ENCODE measurements around the gene LMNB1. TPM values are rescaled to one million over a fixed set of nuclear protein-coding genes. Genes with fewer than 3 reads are reported as not detected.

Gene LMNB1
- polyA plus RNA-seq, 1 donor (not counting 4 experiments of a cell fraction or from before 2014, with no cell fraction given) = 11.0 TPM

DNA sequence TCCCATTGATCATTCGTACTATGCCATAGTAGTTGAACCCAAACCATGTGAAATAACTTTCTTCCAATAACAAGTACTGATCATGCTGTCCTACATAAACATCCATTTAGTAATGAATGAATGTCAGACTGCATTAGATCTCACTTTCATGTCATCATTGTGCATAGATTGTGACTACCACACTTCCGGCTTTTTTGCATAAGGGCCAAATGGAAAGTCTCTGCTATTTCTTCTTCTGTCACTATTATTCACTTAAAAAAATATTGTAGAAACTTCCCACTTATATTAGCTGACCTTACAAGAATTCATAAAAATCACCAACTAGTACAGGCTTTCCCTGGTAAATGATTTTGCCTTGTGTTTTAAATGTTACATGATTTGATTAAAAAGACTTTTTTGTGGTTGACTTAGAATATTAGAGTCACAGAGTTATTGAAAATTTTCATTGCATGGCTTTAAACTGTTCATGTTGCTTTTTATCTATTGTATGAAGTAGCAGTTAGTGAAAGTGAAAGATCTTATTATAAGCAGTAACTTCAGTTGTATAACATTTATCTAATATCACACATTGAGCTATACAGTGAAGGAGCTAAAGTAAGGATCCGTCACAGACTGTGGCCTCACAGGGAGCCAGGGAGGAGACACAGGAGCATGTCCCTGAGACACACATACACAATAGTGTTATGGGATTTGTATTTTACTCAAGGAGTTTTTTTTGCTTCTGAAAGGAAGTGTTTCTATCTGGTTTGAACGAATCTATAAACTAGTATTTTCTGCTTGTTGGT lies 33.9 kb downstream of the LMNB1 start:
- no peak overlapping the region for H3K27ac ChIP-seq (ENCODE audit: control insufficient read depth, insufficient read depth, low read length)

GRCh38 chr5:126811515-126812198 lies 34.7 kb downstream of the LMNB1 start:
- FAIRE-seq = no peak

More for the DNA sequence above, 33.9 kb downstream of the LMNB1 start:
- peaks cover 3% of the 10 kb centered on the region for H3K4me1 ChIP-seq (ENCODE audit: control insufficient read depth, extremely low read depth, insufficient read depth, low read length)
- peaks cover 0 to 14% of the 10 kb centered on the region in 2 experiments for H3K36me3 ChIP-seq (ENCODE audit: control insufficient read depth in 2 of 2, extremely low read depth in 1 of 2, insufficient read depth in 2 of 2, low read length in 2 of 2)
- FAIRE-seq (no peak), DNase-seq (ENCODE audit: low read depth, low spot score) (no peak)
- no peaks in the 10 kb centered on the region for H3K9me3 ChIP-seq (ENCODE audit: control insufficient read depth, low read depth, low read length)
- H3K9me1 ChIP-seq (ENCODE audit: control insufficient read depth, extremely low read depth, insufficient read depth, low read length) = no peaks in the 10 kb centered on the region
- no peak overlapping the region for H3K4me3 ChIP-seq (ENCODE audit: control insufficient read depth in 2 of 3, extremely low read depth in 1 of 3, insufficient read depth in 2 of 3, low read depth in 1 of 3, low read length in 3 of 3)
- no peaks in the 10 kb centered on the region for H3K79me2 ChIP-seq (ENCODE audit: control insufficient read depth, insufficient read depth, low read length)
- TF ChIP-seq EZH2 (IDR thresholded peaks at IDR 0.05; ENCODE audit: low read length) = no peak
- TF ChIP-seq CTCF (optimal IDR thresholded peaks at IDR 0.05 in 1 of 3, IDR thresholded peaks at IDR 0.05 in 1 of 3, conservative IDR thresholded peaks at IDR 0.05 in 1 of 3; ENCODE audit: extremely low read depth in 1 of 3, insufficient read depth in 2 of 3, low read length in 3 of 3) = no peak
- H4K20me1 ChIP-seq (ENCODE audit: control insufficient read depth, extremely low read depth, insufficient read depth, low read length) = no peaks in the 10 kb centered on the region
- H3K9ac ChIP-seq (ENCODE audit: control insufficient read depth, extremely low read depth, insufficient read depth, low read length) = no peak overlapping the region
- H3K4me2 ChIP-seq (ENCODE audit: control insufficient read depth, extremely low read depth, insufficient read depth, low read depth, low read length) = no peak overlapping the region
- H3K27me3 ChIP-seq (ENCODE audit: control insufficient read depth, extremely low read depth, insufficient read depth, low read length) = no peaks in the 10 kb centered on the region
- H2AFZ ChIP-seq (ENCODE audit: control insufficient read depth, low read length) = no peak overlapping the region
- dilution Hi-C loops (cut with MboI; ENCODE audit: extremely low pct_ligation_motif_present, low sequenced_read_pairs) = no loop called here

More at GRCh38 chr5:126811515-126812198, 34.7 kb downstream of the LMNB1 start:
- Histone ChIP-seq H3K79me2 (ENCODE audit: control insufficient read depth, insufficient read depth, low read length) (no peaks in the 10 kb centered on the region), H4K20me1 (ENCODE audit: control insufficient read depth, extremely low read depth, insufficient read depth, low read length) (no peaks in the 10 kb centered on the region), H3K4me3 (ENCODE audit: control insufficient read depth in 2 of 3, extremely low read depth in 1 of 3, insufficient read depth in 2 of 3, low read depth in 1 of 3, low read length in 3 of 3) (no peak overlapping the region), H3K9me3 (ENCODE audit: control insufficient read depth, low read depth, low read length) (no peaks in the 10 kb centered on the region), H2AFZ (ENCODE audit: control insufficient read depth, low read length) (peak overlapping the region; percentile 6), H3K4me1 (ENCODE audit: control insufficient read depth, extremely low read depth, insufficient read depth, low read length) (peaks cover 3% of the 10 kb centered on the region), H3K27ac (ENCODE audit: control insufficient read depth, insufficient read depth, low read length) (no peak overlapping the region), H3K4me2 (ENCODE audit: control insufficient read depth, extremely low read depth, insufficient read depth, low read depth, low read length) (no peak overlapping the region), H3K9me1 (ENCODE audit: control insufficient read depth, extremely low read depth, insufficient read depth, low read length) (no peaks in the 10 kb centered on the region), H3K9ac (ENCODE audit: control insufficient read depth, extremely low read depth, insufficient read depth, low read length) (no peak overlapping the region), H3K27me3 (ENCODE audit: control insufficient read depth, extremely low read depth, insufficient read depth, low read length) (no peaks in the 10 kb centered on the region), H3K36me3 (ENCODE audit: control insufficient read depth in 2 of 2, extremely low read depth in 1 of 2, insufficient read depth in 2 of 2, low read length in 2 of 2) (peaks cover 0 to 11% of the 10 kb centered on the region in 2 experiments)
- TF ChIP-seq CTCF (optimal IDR thresholded peaks at IDR 0.05 in 1 of 3, IDR thresholded peaks at IDR 0.05 in 1 of 3, conservative IDR thresholded peaks at IDR 0.05 in 1 of 3; ENCODE audit: extremely low read depth in 1 of 3, insufficient read depth in 2 of 3, low read length in 3 of 3) = no peak
- TF ChIP-seq EZH2 (IDR thresholded peaks at IDR 0.05; ENCODE audit: low read length) = no peak
- no peak for DNase-seq (ENCODE audit: low read depth, low spot score)
- dilution Hi-C loops (cut with MboI; ENCODE audit: extremely low pct_ligation_motif_present, low sequenced_read_pairs) = no loop called here

All from keratinocyte (primary cell).